GM20000 (cell line): ENCODE results near the gene SOX6.

Experiments used
- DNase-seq: peaks from one replicate; pipeline ENCODE4 v3.0.0; 2012; ENCODE audit warnings: low spot score
- CTCF ChIP-seq: IDR thresholded peaks from 2 replicates; pipeline ENCODE4 v1.5.1; 2012; ENCODE audit warnings: mild to moderate bottlenecking, control low read depth; ENCODE audit errors: extremely low read depth, missing control alignments

SOX6 gene

DNA sequence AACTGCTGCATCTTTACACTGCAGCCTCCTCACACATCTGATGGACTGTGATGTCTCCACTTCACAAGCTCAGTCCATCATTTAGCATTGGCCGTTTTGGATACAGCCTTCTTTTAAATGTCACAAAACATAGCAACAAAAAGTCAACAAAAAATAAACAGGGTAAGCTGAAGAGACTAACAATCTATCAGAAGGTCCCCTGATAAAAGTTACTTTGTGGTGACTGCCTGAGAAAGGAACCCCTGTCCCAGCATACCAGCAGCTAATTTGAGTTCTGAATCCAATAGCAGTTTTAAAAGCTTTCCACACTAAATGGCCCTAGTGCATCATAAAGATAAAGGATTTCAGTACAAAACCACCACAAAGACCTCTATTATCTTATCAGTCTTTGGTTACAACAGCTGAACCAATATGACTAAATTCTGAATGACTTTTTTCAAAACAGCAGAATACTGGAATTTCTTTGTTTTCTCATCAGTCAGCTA, 162.4 kb downstream of the SOX6 start:
- DNase-seq: no peak
- no peak for TF ChIP-seq CTCF

DNA sequence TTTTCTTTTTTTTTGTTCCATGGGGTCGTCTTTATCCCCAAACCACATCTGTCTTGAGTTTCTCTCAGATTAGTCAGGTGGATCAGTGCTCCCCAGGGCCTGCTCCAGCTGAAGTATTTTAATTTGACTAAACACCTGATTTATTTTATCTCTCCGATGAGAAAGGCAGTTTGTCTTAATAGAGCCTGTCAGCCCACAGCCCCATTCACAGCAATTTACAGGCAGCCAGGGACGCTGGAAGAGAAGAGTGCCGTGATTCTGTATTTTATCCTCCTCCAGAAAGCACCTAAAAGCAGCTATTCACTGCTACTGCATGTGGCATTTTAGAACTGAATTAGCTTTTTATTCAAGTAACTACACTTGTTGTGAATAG, 164.5 kb downstream of the SOX6 start:
- DNase-seq: no peak
- TF ChIP-seq CTCF: no peak

DNA sequence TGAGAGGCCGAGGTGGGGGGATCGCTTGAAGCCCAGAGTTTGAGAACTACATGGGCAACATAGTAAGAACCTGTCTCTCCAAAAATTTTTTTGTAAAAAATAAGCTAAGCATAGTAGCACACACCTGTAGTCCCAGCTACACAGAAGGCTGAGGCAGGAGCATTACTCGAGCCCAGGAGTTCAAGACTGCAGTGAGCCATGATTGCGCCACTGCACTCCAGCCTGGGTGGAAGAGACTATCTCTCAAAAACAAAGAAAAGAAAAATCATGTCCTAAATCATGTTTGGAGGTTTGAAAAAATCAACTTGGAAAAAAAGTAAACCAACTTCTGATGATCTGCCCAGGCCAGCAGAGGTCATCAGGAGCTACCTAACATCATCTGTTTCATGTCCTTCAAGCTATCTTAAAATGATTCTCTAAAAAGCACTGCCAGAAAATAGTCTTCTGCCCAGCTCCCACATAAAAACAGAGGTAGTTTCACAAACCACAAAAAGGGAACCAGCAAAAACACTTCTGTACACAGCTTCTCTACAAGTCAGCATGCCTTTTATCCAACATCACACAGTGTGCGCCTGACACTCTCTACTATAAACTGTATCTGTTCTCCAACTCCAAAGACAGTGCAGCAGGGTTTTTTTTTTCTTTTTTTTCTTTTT, 165.0 kb downstream of the SOX6 start:
- peak; percentile 13 for TF ChIP-seq CTCF
- DNase-seq: peak; percentile 6

- no peak for DNase-seq
- TF ChIP-seq CTCF: no peak
These were observed 169.7 kb downstream of the SOX6 start for GRCh38 chr11:16186680-16187079.

GRCh38 chr11:16185042-16185441, 171.3 kb downstream of the SOX6 start:
- no peak for TF ChIP-seq CTCF
- DNase-seq: no peak

DNA sequence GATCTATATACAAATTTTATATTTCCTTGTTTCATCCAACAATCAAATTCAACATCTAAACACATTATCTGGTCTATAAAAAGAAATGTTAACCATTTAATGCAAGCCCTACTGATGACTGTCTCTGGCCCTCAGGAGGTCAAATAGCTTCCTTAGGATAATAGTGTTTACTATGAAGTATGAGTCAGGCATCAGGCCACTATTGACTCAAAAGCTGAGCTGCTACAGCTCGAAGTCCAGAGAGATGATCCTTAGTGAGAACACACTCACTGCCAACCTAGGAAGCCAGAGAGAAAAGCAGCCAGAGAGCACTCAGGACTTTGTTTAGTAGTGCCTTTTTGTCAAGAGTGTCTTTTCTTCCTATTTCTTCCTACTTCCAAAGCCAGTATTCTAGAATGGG, 171.8 kb downstream of the SOX6 start:
- TF ChIP-seq CTCF: no peak

DNA sequence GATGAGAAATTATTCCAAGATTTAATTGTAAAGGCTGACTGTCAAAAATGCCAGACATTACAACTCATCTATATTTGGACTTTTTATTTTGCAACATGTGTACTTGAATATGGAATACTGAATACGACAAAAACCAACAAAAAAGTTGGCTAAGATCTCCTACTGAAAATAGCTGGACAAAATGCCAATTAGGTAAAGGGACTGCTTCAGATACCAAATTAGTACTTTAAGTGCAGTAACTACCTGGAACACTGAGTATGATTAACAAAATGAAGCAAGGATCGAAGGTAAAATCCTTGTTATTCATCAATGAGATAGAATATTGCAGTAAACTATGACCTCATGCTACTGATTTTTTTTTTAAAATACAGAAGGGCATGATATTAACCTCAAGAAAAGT, 173.8 kb downstream of the SOX6 start:
- TF ChIP-seq CTCF: no peak
- DNase-seq: no peak

More for the DNA sequence above, 171.8 kb downstream of the SOX6 start:
- DNase-seq: no peak
